DMS153 treated with DMSO at 0.1 percent for 48 hours (cell line): Measurements from ENCODE around the gene PCGF6.
A peak's percentile ranks its signal among the peaks of the same experiment; 100 is the strongest.

Experiments
- DNase-seq: peaks from one replicate; lab custom pipeline; 2025; ENCODE audit not compliant: unreplicated experiment; lab: John Stamatoyannopoulos, UW

The PCGF6 gene

DNA sequence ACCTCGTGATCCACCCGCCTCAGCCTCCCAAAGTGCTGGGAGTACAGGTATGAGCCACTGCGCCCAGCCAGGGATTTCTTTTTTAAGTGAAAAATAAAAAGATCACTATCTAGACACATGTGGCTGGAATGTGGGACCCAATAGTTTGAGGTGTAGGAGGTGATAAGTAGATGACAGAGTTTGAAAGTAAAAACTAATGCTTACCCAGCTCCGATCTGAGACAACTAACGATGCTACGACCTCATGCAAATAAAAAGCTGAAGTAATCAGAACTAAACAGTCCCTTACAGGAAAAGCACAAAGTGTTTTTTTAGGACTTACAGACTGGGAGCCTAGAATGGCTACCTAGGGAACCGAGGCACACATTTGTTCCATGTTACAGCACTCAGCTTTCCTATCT, 23.0 kb downstream of the PCGF6 start:
- no peak for DNase-seq

DNA sequence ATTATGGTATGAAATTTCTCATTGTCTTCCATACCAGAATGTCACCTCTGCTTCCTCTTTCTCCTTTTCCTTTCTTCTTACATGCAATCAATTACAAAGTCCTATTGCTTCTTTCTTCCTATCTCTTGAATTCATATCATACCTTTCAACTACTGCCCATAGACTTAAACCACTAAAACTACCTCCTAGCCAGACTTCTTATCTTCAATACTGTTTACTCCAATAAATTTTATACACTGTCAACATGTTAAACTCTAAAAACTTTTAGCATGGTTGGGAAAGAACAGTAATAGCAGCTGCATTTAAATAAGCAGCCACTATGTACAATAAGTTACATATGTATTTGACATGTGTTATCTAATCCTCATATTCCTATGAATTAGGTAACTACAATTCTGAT, 34.9 kb downstream of the PCGF6 start:
- DNase-seq = no peak

DNA sequence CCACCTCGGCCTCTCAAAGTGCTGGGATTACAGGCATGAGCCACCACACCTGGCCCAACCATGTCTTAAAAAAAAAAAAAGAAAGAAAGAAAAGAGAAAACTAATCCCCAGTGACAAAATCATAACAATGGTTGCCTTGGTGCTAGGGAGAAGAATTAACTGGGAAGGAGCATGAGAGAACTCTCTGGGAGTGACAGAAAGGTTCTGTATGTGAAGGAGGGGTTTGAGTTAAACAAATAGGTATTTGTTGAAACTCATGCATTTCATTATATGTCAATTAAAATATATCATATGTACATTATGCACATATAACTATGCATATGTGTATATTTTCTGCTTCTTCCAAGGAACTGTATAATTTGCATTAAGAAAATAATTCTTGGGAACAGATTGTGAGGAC, 40.7 kb downstream of the PCGF6 start:
- no peak for DNase-seq

DNA sequence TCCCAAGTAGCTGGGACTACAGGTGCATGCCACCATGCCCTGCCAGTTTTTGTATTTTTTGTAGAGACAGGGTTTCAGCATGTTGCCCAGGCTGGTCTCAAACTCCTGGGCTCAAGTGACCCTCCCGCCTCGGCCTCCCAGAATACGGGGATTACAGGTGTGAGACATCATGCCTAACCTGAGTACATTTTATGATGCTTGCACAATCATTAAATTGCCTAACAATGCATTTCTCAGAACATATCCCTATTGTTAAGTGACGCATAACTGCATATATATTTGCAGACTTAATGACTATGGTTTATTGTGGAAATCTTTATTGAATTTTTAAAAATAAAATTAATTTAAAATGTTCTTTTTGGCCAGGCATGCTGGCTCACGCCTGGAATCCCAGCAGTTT, 43.3 kb downstream of the PCGF6 start:
- no peak for DNase-seq

DNA sequence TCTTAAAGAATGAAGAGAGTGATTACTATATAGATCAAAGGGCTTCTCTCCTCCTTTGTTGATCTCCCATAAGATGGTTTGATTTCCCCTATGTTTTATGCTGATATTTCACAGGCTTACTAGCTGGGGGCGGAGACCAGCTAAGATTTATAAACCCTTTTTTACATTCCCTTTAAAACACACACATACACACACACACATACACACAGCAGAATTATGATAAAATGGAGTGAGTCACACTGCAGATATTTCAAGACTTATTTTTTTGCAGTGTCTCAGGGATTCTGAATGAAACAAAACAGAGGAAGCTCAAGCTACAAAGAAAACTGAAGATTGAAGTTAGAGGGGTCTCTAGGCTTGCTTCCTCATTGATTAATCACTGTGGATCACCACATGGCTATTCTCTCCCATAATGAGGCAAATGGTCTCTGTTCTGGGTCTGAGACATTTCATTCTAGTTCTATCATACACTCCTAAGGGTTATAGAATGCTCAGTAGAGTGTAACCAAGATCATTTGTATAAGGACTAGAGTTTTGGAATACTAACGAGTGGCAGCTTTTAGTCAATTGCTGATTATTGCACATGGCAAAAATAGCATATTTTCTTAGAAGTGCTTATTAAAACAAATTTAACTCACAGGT, 55.4 kb downstream of the PCGF6 start:
- no peak for DNase-seq

DNA sequence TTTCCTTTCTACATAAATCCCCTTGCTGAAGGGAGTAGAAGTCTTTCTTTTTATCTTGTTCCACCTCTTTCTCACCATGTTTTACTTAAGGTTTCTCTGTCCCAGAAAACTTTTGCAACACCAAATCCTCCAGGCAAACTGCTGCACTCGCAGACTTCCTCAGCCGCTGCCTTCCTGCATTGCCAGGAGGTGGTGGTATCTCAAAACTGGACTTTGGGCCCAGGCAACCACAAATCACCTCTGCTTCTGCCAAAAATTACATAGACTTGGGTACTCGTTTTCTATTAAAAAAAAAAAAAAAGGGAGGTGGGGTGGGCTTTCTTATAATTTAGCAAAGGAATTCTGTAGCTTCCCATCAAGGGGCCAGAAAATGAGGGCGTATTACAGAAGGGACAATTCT, 59.4 kb downstream of the PCGF6 start:
- DNase-seq = no peak

DNA sequence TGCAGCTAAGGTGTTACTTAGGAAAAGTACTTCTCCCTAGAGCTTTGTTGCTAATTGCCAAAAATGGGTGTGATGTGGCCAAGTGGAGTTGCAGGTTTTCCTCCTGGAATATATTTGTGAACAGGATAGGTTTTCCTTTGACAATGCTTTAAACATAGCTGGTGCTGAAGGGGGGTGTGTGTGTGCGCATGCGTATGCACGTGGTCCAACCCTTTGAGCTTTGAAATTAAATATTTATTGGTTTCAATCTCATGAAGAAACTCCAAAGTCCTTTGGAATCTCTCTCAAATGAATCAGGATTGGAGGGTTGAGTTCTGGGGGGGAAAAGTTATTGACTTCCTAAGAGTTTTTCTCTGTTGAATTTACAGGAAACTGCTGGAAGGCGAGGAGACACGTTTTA, 62.9 kb downstream of the PCGF6 start:
- DNase-seq = no peak

DNA sequence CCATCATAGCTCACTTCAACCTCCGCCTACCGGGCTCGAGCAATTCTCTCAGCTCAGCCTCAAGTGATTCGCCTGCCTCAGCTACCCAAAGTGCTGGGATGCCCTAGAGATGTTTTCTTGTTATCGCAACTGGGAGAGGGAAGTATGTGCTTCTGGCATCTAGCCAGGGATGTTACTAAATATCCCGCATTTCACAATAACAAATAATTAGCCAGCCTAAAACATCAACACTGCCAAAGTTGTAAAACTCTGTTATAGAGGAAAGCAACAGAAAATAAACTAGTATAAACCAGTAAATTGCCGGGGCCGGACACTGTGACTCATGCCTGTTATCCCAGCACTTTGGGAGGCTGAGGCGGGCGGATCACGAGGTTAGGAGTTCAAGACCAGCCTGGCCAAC, 66.8 kb downstream of the PCGF6 start:
- no peak for DNase-seq

DNA sequence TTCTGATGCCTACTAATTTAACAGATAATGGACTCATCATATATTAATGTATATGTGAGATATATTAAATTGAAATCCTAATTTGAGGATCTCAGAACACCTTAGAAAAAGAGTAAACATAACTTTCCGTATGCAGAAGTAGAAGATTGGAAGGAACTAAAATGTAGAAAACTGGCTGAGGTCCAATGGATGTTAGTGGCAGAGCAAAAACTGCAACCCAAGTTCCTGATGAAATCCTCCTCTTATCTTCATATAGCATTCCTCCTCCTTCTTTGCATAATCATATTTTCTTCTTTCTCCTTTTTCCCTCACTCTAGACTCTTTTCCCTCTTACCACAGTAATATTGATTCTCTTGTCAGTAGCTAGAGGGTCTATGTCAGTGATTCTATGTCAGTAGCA, 68.0 kb downstream of the PCGF6 start:
- no peak for DNase-seq

DNA sequence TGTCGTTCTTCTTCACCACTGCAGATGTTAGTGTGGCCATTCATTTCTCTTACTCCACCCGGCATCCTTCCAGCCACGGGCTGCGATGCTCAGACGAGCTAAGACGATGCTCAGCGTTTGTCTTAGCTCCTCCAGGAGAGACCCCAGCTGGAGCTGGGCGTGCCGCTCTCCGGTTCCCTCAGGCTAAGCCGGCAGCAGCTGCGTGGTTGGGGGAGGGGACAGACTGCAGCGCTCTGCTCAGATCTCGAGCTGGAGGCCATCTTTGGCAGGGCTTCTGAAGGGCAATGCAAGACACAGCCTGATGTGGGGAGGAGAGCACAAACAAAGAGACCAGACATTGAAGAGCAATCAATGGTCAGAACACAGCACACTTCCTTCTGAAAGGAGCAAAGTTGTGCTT, 69.2 kb downstream of the PCGF6 start:
- peak; percentile 62 for DNase-seq

DNA sequence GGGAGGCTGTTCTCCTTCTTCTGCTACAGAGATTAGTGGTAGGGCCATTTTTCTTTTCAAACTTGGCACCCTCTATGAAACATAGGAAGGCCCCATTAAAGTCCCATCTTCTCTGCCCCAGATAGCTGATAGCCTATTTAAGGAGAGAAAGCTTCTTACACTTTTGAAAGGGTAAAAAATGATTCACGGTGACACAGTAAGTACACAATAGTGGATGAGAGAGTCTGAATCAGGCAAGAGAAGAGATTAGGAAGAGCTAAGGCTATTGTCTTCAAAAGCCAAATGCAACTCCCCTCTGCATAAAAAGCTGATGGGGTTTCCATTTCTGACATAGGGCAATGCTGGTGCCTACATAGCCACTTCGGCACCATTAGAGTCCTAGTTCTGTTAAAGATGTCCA, 70.4 kb downstream of the PCGF6 start:
- no peak for DNase-seq

DNA sequence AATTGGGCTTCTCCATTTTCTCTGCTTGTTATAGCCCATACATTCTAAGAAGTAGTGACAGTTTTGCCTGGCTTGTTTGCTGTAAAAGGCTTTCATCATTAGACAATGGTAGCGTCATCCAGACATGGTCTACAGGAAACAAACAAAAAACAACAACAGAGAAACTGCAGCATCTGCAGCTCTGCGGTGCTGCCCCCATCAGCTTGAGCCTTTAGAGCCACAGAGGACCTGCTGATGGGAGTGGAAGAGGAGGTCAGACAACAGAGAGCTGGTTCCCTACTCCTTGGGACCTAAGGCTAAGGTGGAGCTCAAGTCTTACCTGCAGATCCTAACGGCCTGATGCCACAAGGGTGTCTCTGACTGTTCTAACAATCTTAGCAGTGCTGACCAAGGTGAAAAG, 70.9 kb downstream of the PCGF6 start:
- no peak for DNase-seq

DNA sequence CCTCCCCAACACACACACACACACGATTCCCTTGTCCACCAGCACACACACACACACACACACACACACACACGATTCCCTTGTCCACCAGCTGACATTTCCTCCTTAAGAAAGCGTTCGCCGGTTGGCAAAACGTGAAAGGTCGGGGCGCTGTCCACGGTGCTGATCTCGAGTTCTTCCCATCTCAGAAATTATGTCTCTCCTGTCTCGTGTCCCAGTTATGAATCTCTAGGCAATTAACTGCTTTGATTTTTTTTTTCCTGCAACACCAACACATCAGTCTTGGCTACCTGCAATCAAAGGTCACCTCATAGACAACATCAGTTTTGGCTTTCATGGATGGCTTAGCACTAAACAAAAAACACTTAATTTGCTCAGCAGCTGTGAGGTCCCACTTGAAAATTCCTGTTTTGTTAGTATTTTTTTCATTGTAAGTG, 72.1 kb downstream of the PCGF6 start:
- DNase-seq = no peak

DNA sequence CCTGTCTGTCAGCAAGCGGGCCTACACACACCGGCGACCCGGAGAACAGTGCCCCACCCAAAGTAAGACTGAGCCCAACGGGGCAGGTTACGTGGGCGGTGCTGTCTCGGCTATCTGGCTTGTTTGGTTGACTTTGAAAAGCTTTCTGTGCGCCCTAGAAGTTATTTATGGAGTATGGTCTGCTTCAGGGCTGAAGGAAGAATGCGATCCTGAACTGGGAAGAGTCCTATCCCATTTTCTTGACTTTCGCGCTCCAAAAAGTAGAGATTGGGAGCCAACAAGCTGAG, 72.5 kb downstream of the PCGF6 start:
- DNase-seq = no peak

DNA sequence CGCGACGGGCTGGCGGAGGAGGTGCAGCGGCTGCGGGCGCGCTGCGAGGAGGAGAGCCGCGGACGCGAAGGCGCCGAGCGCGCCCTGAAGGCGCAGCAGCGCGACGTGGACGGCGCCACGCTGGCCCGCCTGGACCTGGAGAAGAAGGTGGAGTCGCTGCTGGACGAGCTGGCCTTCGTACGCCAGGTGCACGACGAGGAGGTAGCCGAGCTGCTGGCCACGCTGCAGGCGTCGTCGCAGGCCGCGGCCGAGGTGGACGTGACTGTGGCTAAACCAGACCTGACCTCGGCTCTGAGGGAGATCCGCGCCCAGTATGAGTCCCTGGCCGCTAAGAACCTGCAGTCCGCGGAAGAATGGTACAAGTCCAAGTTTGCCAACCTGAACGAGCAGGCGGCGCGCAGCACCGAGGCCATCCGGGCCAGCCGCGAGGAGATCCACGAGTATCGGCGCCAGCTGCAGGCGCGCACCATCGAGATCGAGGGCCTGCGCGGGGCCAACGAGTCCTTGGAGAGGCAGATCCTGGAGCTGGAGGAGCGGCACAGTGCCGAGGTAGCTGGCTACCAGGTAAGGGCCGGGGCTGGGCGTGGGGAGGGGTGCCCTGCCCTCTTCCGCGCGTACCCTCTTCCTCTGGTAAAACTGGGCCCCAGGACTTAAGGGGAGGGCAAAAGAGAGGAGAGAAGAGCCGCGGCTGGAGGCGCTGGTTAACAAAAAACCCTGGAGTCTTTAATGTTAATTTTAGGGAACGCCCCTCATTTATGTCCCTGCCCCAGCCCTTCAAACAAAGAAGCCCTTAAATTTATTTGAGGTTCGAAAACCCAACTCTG, 73.0 kb downstream of the PCGF6 start:
- peak; percentile 7 for DNase-seq

DNA sequence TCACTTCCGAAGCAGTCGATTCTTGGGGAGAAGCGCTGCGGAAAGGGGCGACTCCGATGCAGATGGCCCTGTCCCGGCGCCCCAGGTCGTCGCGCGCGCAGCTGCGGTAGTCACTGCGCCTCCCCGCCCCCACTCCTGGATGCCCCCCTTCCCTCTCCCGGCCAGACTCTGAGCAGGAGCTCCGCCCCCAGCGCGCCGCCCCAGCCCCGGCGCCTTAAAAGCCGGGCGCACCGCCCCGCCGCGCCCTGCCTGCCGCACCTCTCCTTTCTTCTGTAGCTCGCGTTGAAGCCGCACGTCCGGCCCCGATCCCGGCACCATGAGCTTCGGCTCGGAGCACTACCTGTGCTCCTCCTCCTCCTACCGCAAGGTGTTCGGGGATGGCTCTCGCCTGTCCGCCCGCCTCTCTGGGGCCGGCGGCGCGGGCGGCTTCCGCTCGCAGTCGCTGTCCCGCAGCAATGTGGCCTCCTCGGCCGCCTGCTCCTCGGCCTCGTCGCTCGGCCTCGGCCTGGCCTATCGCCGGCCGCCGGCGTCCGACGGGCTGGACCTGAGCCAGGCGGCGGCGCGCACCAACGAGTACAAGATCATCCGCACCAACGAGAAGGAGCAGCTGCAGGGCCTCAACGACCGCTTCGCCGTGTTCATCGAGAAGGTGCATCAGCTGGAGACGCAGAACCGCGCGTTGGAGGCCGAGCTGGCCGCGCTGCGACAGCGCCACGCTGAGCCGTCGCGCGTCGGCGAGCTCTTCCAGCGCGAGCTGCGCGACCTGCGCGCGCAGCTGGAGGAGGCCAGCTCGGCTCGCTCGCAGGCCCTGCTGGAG, 73.8 kb downstream of the PCGF6 start, which contains the start of gene INA:
Gene INA, plus strand, starts transcription at position 243 of the 817 bp plus-strand sequence. Its CDS starts 74 bp downstream, at position 317.
- peak; percentile 52 for DNase-seq

DNA sequence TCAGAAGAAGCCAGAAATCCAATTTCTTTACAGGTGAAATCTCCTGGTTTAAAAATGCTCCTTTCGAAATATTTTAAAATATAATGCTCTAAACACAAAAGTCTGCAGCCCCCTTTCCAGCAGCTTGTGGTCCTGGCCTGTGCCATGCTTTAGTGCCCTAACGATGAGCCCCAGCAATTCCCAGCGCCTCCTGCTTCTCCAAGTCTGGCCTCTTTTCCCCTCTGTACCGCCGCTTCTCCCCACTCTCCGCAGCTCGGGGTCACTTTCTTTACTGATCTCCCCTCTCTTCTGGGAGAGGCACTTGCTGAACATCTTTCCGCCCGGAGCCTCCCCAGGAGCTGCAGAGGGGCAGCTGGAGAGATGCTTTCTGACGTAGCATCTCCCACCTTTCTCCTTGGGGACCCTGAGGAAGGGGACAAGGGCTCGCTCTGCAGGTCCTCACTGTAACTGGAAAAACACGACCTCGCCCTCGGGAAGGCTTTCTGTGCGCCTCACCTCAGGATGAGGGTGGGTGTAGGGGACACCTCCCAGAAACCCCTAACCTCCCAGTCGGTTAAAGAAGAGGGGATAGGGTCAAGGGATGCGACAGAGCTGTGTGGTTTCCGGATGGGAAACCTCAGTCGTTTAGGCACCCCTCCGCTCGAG, 74.6 kb downstream of the PCGF6 start:
- DNase-seq = no peak

DNA sequence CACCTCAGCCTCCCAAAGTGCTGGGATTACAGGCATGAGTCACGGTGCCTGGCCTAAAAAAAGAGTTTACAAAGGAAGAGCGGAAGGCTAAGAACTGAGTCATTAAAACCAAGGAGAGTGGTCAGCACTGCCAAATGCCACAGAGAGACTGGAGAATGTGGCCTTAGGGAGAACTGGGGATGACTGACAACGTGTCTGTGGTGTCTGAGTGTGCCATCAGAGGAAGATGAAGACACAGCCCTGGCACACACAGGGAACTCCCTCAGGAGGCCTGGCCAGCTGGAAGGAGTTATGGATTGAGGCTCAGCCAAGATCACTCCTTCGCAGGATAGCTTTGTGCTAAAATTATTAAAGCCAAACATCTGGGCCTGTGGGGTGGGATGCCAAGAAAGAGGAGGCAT, 77.9 kb downstream of the PCGF6 start:
- no peak for DNase-seq

DNA sequence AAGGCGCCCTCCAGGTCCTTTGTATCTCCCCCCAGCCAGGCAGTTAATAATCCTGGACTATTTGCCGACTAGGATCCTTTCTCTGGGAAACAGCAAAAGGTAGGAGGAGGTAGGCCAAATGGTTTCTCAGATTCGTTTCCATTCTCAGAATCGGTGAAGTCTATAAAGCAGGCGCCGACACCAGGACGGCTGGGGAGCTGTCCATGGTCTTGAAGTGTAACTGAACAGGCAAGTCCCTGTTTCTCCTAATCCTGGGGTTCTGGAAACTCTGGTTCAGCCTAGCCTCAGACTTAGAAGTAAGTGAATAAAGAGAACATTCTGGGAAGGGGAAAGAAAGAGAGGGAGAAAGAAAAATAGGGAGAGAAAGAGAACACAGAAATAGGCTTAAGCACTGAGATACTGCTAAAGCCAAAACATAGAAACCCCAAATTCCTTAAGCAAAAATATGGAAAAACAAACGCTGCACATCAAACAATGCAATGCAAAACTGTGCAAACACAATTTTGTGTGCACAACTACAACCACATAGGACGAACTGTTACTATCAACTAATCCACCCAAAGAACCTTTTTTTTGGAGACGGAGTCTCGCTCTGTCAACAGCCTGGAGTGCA, 85.1 kb downstream of the PCGF6 start:
- no peak for DNase-seq

DNA sequence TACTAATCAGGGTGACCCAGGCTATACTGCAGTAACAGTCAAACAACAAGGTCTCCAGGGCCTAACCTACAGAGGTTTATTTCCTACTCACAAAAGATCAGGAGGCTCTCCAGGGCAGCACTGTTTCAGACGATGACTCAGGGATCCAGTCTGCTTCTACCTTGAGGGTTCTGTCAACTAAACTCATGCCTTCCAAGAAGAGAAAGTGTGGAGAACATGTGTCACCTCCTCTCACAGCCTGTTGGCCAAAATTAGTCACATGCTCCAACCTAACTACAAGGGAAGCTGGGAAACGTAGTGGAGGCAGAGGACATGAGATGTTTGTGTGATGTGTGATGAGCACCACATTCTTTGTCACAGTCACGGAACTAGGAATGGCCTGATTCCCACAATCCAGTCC, 88.7 kb downstream of the PCGF6 start:
- no peak for DNase-seq

DNA sequence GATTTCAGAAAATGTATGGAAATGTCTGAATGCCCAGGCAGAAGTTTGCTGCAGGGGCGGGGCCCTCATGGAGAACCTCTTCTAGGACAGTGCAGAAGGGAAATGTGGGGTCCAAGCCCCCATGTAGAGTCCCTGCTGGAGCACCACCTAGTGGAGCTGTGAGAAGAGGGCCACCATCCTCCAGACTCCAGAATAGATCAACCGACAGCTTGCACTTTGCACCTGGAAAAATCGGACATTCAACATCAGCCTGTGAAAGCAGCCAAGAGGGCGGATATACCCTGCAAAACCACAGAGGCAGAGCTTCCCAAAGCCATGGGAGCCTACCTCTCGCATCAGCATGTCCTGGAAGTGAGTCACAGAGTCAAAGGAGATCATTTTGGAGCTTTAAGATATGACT, 91.0 kb downstream of the PCGF6 start:
- no peak for DNase-seq
